ENCODE measurements around the gene PLAA.

DNA sequence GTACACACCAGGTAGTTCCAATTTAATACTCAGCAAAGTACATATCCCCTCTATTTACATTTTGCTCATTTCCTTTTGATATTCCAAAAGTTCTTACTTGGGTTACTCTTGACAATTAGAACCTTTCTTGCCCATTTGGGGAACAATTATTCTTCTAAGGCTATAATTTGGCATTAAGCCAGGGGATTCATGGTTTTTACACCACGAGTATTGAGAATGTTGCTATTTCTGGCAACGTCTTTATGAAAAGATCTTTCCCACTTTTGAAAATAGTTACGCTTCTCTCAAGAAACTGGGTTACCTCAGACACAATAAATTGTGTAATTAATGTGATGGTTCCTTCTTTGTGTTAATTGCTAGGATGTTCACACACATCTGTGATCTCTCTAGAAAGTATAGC lies 43.0 kb downstream of the PLAA start:
- TF ChIP-seq, protein P1, sequence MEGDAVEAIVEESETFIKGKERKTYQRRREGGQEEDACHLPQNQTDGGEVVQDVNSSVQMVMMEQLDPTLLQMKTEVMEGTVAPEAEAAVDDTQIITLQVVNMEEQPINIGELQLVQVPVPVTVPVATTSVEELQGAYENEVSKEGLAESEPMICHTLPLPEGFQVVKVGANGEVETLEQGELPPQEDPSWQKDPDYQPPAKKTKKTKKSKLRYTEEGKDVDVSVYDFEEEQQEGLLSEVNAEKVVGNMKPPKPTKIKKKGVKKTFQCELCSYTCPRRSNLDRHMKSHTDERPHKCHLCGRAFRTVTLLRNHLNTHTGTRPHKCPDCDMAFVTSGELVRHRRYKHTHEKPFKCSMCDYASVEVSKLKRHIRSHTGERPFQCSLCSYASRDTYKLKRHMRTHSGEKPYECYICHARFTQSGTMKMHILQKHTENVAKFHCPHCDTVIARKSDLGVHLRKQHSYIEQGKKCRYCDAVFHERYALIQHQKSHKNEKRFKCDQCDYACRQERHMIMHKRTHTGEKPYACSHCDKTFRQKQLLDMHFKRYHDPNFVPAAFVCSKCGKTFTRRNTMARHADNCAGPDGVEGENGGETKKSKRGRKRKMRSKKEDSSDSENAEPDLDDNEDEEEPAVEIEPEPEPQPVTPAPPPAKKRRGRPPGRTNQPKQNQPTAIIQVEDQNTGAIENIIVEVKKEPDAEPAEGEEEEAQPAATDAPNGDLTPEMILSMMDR (conservative IDR thresholded peaks at IDR 0.05), result no peak
- TF ChIP-seq ZFX (IDR thresholded peaks at IDR 0.05), result no peak

Measured in C4-2B (cell line).